Caco-2 (cell line): ENCODE measurements around the gene CASP5. TPM values are rescaled to one million over a fixed set of nuclear protein-coding genes. Genes with fewer than 3 reads are reported as not detected.

Source experiments
- BruUV-seq: library from RNA; stranded (reverse); fragments of 400-500 nt; replicated peaks from 2 replicates; lab custom pipeline; 2021; lab: Mats Ljungman, UMichigan
- CTCF ChIA-PET: fragments of 300-600 bp; sonication (Branson Sonifier 250); formaldehyde crosslinking; loops from one replicate; lab custom pipeline; 2022; ENCODE audit warnings: antibody characterized with exemption; lab: Charles Lee
- POLR2A ChIA-PET: fragments of 300-600 bp; sonication (Branson Sonifier 250); formaldehyde crosslinking; loops from one replicate; lab custom pipeline; 2022; ENCODE audit warnings: antibody characterized with exemption; lab: Charles Lee
- DNase-seq, 2 experiments: peaks; one replicate each; pipeline versions ENCODE4 v3.0.0 to v3.0.0-alpha.2; 2020 to 2022
- H3K27me3 ChIP-seq: replicated peaks from 2 replicates; pipeline ENCODE4 v1.6.0; 2011; ENCODE audit warnings: low read length; ENCODE audit not compliant: control insufficient read depth, insufficient read depth
- H3K36me3 ChIP-seq: 2 replicates; pipeline ENCODE4 v1.5.1; 2011; ENCODE audit warnings: low read length; ENCODE audit not compliant: control insufficient read depth, insufficient read depth
- H3K4me1 ChIP-seq: fragments of 250-450 bp; sonication (Bioruptor Pico); 2 replicates; pipeline ENCODE4 v1.5.1; 2020; ENCODE audit warnings: mild to moderate bottlenecking
- H3K4me3 ChIP-seq: 2 replicates; pipeline ENCODE4 v1.5.1; 2011; ENCODE audit warnings: low read depth, mild to moderate bottlenecking, control low read depth, low read length
- H3K9me3 ChIP-seq: fragments of 250-450 bp; sonication (Bioruptor Pico); 2 replicates; pipeline ENCODE4 v1.5.1; 2020; ENCODE audit warnings: mild to moderate bottlenecking, moderate library complexity
- H3K27ac Mint-ChIP-seq: one replicate; pipeline ENCODE4 v1.8.0; 2022; ENCODE audit warnings: mixed read lengths; ENCODE audit not compliant: unreplicated experiment
- H3K27me3 Mint-ChIP-seq: one replicate; pipeline ENCODE4 v1.8.0; 2022; ENCODE audit warnings: mixed read lengths; ENCODE audit not compliant: insufficient read depth, unreplicated experiment
- H3K36me3 Mint-ChIP-seq: one replicate; pipeline ENCODE4 v1.8.0; 2022; ENCODE audit warnings: mild to moderate bottlenecking, mixed read lengths; ENCODE audit not compliant: insufficient read depth, unreplicated experiment
- H3K4me1 Mint-ChIP-seq: one replicate; pipeline ENCODE4 v1.8.0; 2022; ENCODE audit warnings: low read depth, mixed read lengths; ENCODE audit not compliant: unreplicated experiment
- H3K4me3 Mint-ChIP-seq: one replicate; pipeline ENCODE4 v1.8.0; 2022; ENCODE audit warnings: mild to moderate bottlenecking, moderate library complexity, mixed read lengths; ENCODE audit not compliant: unreplicated experiment
- H3K9me3 Mint-ChIP-seq: one replicate; pipeline ENCODE4 v1.8.0; 2022; ENCODE audit warnings: mixed read lengths; ENCODE audit not compliant: unreplicated experiment
- intact Hi-C: fragments of 100-400 bp; cut with micrococcal nuclease; formaldehyde crosslinking; loops from one replicate; pipeline ENCODE4 v1.10.0; 2022; ENCODE audit not compliant: unreplicated experiment
- total RNA-seq: library from RNA; stranded (reverse); gene quantifications from 2 replicates; pipeline ENCODE4 v1.2.3, GENCODE V29; 2022
- TF ChIP-seq, protein P1 (sequence below), 2 experiments: fragments of 200-600 bp in 1 of 2; IDR thresholded peaks; 1 replicate in 1 of 2; 2 replicates in 1 of 2; pipeline versions ENCODE4 v1.5.1 to v1.8.0; 2011 to 2022; ENCODE audit warnings: antibody characterized with exemption in 1 of 2, control low read depth in 1 of 2, inconsistent platforms in 1 of 2, low read depth in 1 of 2, low read length in 1 of 2, mild to moderate bottlenecking in 1 of 2, moderate library complexity in 1 of 2; ENCODE audit not compliant: insufficient read depth in 1 of 2, severe bottlenecking in 1 of 2, unreplicated experiment in 1 of 2

The CASP5 gene
- total RNA-seq, 1 experiment from 2014 or later: 1.4 TPM

DNA sequence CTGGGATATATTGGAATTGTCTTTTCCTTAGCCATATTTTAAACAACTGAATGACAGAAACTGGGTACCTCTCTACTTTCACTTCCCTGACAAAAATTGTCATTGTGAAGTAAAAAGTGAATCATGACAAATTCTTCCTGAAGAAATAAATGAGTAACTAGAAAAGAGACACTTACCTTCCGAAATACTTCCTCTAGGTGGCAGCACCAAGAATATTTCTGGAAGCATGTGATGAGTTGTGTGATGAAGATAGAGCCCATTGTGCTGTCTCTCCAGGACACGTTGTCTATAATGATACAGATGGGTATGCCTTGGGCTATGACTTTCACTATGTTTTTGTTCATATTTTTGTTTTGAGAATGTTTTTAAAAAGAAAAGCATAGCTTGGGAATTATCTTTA is 76.1 kb downstream of the CASP5 start:
- POLR2A ChIA-PET: no interaction called here
- Histone ChIP-seq H3K4me1 (no peaks in the 10 kb centered on the region), H3K36me3 (no peaks in the 10 kb centered on the region), H3K4me3 (no peak overlapping the region), H3K27me3 (no peaks in the 10 kb centered on the region), H3K9me3 (no peaks in the 10 kb centered on the region)
- intact Hi-C loops: loop anchor here (1.0 to 10.0 kb wide), 4 partner anchors 256 to 915 kb away; no protein-coding TSS in a partner anchor
- H3K27me3 Mint-ChIP-seq: no peaks in the 10 kb centered on the region
- TF ChIP-seq, protein P1, sequence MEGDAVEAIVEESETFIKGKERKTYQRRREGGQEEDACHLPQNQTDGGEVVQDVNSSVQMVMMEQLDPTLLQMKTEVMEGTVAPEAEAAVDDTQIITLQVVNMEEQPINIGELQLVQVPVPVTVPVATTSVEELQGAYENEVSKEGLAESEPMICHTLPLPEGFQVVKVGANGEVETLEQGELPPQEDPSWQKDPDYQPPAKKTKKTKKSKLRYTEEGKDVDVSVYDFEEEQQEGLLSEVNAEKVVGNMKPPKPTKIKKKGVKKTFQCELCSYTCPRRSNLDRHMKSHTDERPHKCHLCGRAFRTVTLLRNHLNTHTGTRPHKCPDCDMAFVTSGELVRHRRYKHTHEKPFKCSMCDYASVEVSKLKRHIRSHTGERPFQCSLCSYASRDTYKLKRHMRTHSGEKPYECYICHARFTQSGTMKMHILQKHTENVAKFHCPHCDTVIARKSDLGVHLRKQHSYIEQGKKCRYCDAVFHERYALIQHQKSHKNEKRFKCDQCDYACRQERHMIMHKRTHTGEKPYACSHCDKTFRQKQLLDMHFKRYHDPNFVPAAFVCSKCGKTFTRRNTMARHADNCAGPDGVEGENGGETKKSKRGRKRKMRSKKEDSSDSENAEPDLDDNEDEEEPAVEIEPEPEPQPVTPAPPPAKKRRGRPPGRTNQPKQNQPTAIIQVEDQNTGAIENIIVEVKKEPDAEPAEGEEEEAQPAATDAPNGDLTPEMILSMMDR (IDR thresholded peaks at IDR 0.05; ENCODE audit: insufficient read depth in 1 of 2, low read depth in 1 of 2, low read length in 1 of 2, severe bottlenecking in 1 of 2, unreplicated experiment in 1 of 2): peak; percentile 54 to 74
- H3K4me1 Mint-ChIP-seq: peaks cover 6% of the 10 kb centered on the region
- DNase-seq: peak in 1 of 2 experiments; percentile 72
- H3K36me3 Mint-ChIP-seq: peaks cover 13% of the 10 kb centered on the region
- CTCF ChIA-PET: no interaction called here
- no peak overlapping the region for H3K4me3 Mint-ChIP-seq
- H3K27ac Mint-ChIP-seq: no peak overlapping the region
- no peaks in the 10 kb centered on the region for H3K9me3 Mint-ChIP-seq
- no TSS peak for BruUV-seq

Other genes with a start within 250 kb of the CASP5 start
- not detected in 2 replicates for gene CASP12, start 124.7 kb downstream of the CASP5 start, total RNA-seq
- gene CASP4, start 54.6 kb downstream of the CASP5 start, total RNA-seq: 41.7 and 42.0 TPM in 2 replicates
- 0.86 and 1.4 TPM in 2 replicates for gene CASP1, start 12.0 kb upstream of the CASP5 start, total RNA-seq
- 0.77 and 1.5 TPM in 2 replicates for gene CARD16, start 22.2 kb upstream of the CASP5 start, total RNA-seq
- gene CARD18, start 116.6 kb upstream of the CASP5 start, total RNA-seq: not detected in 2 replicates